SK-N-SH treated with all-trans-retinoic acid at 6 μM for 48 hours (cell line): ENCODE data around the gene DNMT3A.

ENCODE experiments used
- ARNTL ChIP-seq: fragments of 450-650 bp; formaldehyde crosslinking; IDR thresholded peaks from 2 replicates; pipeline ENCODE4 v1.5.0; 2020; ENCODE audit warnings: low read depth, mild to moderate bottlenecking, moderate library complexity, borderline replicate concordance
- GLIS3 ChIP-seq: fragments of 250-450 bp; sonication (Bioruptor Pico); IDR thresholded peaks from 2 replicates; pipeline ENCODE4 v1.5.0; 2020; ENCODE audit warnings: mild to moderate bottlenecking, moderate library complexity
- PATZ1 ChIP-seq: fragments of 250-450 bp; sonication (Bioruptor Pico); IDR thresholded peaks from 2 replicates; pipeline ENCODE4 v1.8.0; 2020; ENCODE audit warnings: mild to moderate bottlenecking, moderate library complexity, borderline replicate concordance

- TF ChIP-seq GLIS3 (CRISPR knock-in tag) (no peak), PATZ1 (CRISPR knock-in tag) (no peak), ARNTL (CRISPR knock-in tag) (no peak)
Observed at GRCh38 chr2:25316101-25316500, 25.6 kb downstream of the DNMT3A start.
